Astrocyte (in vitro differentiated cells and primary cell): ENCODE data around the gene PITPNM2. TPM values are rescaled to one million over a fixed set of nuclear protein-coding genes. Genes with fewer than 3 reads are reported as not detected.
A peak's percentile ranks its signal among the peaks of the same experiment; 100 is the strongest.

ENCODE experiments used
- DNase-seq: peaks from one replicate; pipeline ENCODE4 v3.0.0-alpha.2; 2010; ENCODE audit warnings: low read depth
- FAIRE-seq: peaks from 2 replicates; lab custom pipeline; 2011; peaks lifted over from hg19 to GRCh38; lab: Jason Lieb, UNC
- H2AFZ ChIP-seq: 2 replicates; pipeline ENCODE4 v1.6.0; 2012; ENCODE audit warnings: low read depth, low read length, inconsistent platforms
- H3K27ac ChIP-seq: 2 replicates; pipeline ENCODE4 v1.5.1; 2011; ENCODE audit warnings: low read depth, low read length, inconsistent platforms
- H3K27me3 ChIP-seq: 2 replicates; pipeline ENCODE4 v1.6.0; 2011; ENCODE audit warnings: low read length, inconsistent platforms; ENCODE audit not compliant: insufficient read depth
- H3K36me3 ChIP-seq: 2 replicates; pipeline ENCODE4 v1.5.1; 2011; ENCODE audit warnings: low read length, inconsistent platforms; ENCODE audit not compliant: insufficient read depth
- H3K4me1 ChIP-seq: 2 replicates; pipeline ENCODE4 v1.5.1; 2011; ENCODE audit warnings: low read length, inconsistent platforms; ENCODE audit not compliant: insufficient read depth
- H3K4me2 ChIP-seq: 2 replicates; pipeline ENCODE4 v1.6.0; 2012; ENCODE audit warnings: low read length, inconsistent platforms
- H3K4me3 ChIP-seq: 2 replicates; pipeline ENCODE4 v1.5.1; 2011; ENCODE audit warnings: low read depth, mild to moderate bottlenecking, low read length, inconsistent platforms; ENCODE audit not compliant: insufficient read depth
- H3K79me2 ChIP-seq: 2 replicates; pipeline ENCODE4 v1.6.0; 2012; ENCODE audit warnings: mild to moderate bottlenecking, low read length, inconsistent platforms; ENCODE audit not compliant: insufficient read depth
- H3K9ac ChIP-seq: 2 replicates; pipeline ENCODE4 v1.6.0; 2012; ENCODE audit warnings: mild to moderate bottlenecking, low read length, inconsistent platforms
- H3K9me3 ChIP-seq: 2 replicates; pipeline ENCODE4 v1.5.1; 2012; ENCODE audit warnings: low read depth, mild to moderate bottlenecking, low read length, inconsistent platforms; ENCODE audit not compliant: insufficient read depth
- H4K20me1 ChIP-seq: 2 replicates; pipeline ENCODE4 v1.6.0; 2012; ENCODE audit warnings: low read length, inconsistent platforms; ENCODE audit not compliant: insufficient read depth
- H3K27ac Mint-ChIP-seq: one replicate; pipeline ENCODE4 v1.8.0; 2021; ENCODE audit warnings: mild to moderate bottlenecking, mixed read lengths; ENCODE audit not compliant: unreplicated experiment
- H3K27me3 Mint-ChIP-seq: one replicate; pipeline ENCODE4 v1.8.0; 2021; ENCODE audit warnings: low read depth, mixed read lengths; ENCODE audit not compliant: unreplicated experiment
- H3K36me3 Mint-ChIP-seq: one replicate; pipeline ENCODE4 v1.8.0; 2021; ENCODE audit warnings: low read depth, mixed read lengths; ENCODE audit not compliant: unreplicated experiment
- H3K4me1 Mint-ChIP-seq: one replicate; pipeline ENCODE4 v1.8.0; 2021; ENCODE audit warnings: low read depth, mixed read lengths; ENCODE audit not compliant: unreplicated experiment
- H3K4me3 Mint-ChIP-seq: one replicate; pipeline ENCODE4 v1.8.0; 2021; ENCODE audit warnings: mild to moderate bottlenecking, moderate library complexity, mixed read lengths; ENCODE audit not compliant: unreplicated experiment
- H3K9me3 Mint-ChIP-seq: one replicate; pipeline ENCODE4 v1.8.0; 2021; ENCODE audit warnings: mild to moderate bottlenecking, mixed read lengths; ENCODE audit not compliant: unreplicated experiment
- CTCF ChIP-seq: IDR thresholded peaks from 2 replicates; pipeline ENCODE4 v1.5.1; 2011; ENCODE audit warnings: low read depth, mild to moderate bottlenecking, inconsistent platforms, low read length, moderate library complexity; ENCODE audit not compliant: insufficient read depth
- EZH2 ChIP-seq: IDR thresholded peaks from 2 replicates; pipeline ENCODE4 v1.6.1; 2012; ENCODE audit warnings: mild to moderate bottlenecking, low read length, inconsistent platforms; ENCODE audit not compliant: insufficient read depth
- total RNA-seq: library from RNA; stranded (reverse); gene quantifications from 2 replicates; pipeline ENCODE4 v1.2.1, GENCODE V29; 2021

Gene PITPNM2
- total RNA-seq, 1 donor from 2014 or later: 13.2 TPM

DNA sequence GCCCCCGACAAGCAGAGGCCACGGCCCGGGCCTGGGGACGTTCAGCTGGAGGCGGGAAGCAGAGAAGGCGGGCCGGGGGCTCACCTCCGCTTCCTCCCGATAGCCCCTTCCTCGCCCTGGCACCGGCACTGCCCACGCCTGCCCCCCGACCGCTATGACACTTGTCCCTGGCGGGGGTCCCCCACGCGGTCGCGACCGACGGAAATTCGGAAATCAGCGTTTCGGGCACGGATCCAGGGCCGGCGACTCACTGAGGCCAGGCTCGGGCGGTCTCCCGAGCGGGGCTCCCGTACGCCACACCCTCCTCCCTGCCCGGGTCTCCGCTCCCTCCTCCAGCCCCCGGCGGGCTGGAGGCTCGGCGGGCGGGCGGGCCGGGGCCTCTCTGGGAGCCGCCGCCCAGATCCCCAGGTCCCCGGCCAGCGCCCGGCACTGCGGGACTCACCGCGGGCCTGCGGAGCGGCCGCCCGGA, 581 bp downstream of the PITPNM2 start:
- Histone ChIP-seq H3K4me3 (peak overlapping the region; percentile 55), H3K79me2 (peaks cover 12% of the 10 kb centered on the region), H3K4me1 (peaks cover 16% of the 10 kb centered on the region), H3K27ac (no peak overlapping the region), H3K36me3 (no peaks in the 10 kb centered on the region), H4K20me1 (peaks cover 15% of the 10 kb centered on the region), H3K4me2 (peak overlapping the region; percentile 89), H3K27me3 (no peaks in the 10 kb centered on the region), H3K9ac (peak overlapping the region; percentile 68), H2AFZ (peak overlapping the region; percentile 67), H3K9me3 (no peaks in the 10 kb centered on the region)
- Mint-ChIP-seq H3K27me3 (peaks cover 2% of the 10 kb centered on the region), H3K9me3 (no peaks in the 10 kb centered on the region), H3K4me1 (peaks cover 11% of the 10 kb centered on the region), H3K27ac (no peak overlapping the region), H3K4me3 (peak overlapping the region; percentile 89), H3K36me3 (peaks cover 9% of the 10 kb centered on the region)
- DNase-seq: no peak
- TF ChIP-seq CTCF (no peak), EZH2 (no peak)
- no peak for FAIRE-seq

DNA sequence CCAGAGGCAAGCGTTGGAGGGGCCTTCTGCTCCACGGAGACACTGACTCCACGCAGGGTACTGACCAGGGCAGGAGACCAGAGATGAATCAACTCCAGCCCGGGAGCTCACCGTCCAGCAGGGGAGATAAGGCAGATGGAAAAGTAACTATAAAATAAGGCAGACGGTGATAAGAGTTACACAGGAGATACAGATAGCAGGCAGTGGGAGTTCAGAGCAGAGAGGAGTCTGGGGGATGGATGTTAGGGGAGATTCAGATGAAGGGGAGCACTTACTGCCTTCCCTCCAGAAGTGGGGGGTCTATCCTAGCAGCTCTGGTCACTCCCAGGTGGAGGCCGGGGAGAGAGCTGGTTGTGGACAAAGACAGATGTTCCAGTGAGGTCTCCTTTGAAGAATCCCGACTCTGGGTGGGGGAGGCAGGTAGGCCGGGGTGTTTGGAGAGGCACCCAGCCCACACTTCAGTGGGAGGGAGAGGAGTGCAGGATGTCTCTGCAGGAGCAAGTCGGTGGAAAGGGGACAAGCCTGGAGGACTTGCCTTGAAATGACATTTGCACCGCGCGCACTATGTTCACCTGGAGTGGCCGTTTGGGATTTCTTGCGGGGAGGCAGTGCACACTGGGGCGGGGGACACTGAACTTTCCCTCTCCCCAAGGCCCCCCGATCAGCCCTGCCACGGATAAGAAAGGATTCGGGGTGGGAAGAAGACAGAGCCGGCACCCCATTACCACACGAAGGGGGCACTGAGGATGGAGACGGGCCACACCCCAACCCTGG, 1.2 kb downstream of the PITPNM2 start:
- H3K9me3 Mint-ChIP-seq: no peaks in the 10 kb centered on the region
- Histone ChIP-seq H2AFZ (peak overlapping the region; percentile 67), H3K4me2 (peak overlapping the region; percentile 89), H3K79me2 (peaks cover 17% of the 10 kb centered on the region), H3K27me3 (no peaks in the 10 kb centered on the region), H3K4me1 (peaks cover 16% of the 10 kb centered on the region), H3K27ac (no peak overlapping the region), H3K4me3 (peak overlapping the region; percentile 55), H3K9me3 (no peaks in the 10 kb centered on the region), H4K20me1 (peaks cover 15% of the 10 kb centered on the region), H3K9ac (peak overlapping the region; percentile 68), H3K36me3 (no peaks in the 10 kb centered on the region)
- H3K36me3 Mint-ChIP-seq: peaks cover 11% of the 10 kb centered on the region
- FAIRE-seq: no peak
- no peak for TF ChIP-seq CTCF
- no peak for TF ChIP-seq EZH2
- H3K27me3 Mint-ChIP-seq: peaks cover 2% of the 10 kb centered on the region
- no peak for DNase-seq
- H3K4me1 Mint-ChIP-seq: peaks cover 11% of the 10 kb centered on the region
- H3K27ac Mint-ChIP-seq: peak overlapping the region; percentile 87
- H3K4me3 Mint-ChIP-seq: peak overlapping the region; percentile 89

DNA sequence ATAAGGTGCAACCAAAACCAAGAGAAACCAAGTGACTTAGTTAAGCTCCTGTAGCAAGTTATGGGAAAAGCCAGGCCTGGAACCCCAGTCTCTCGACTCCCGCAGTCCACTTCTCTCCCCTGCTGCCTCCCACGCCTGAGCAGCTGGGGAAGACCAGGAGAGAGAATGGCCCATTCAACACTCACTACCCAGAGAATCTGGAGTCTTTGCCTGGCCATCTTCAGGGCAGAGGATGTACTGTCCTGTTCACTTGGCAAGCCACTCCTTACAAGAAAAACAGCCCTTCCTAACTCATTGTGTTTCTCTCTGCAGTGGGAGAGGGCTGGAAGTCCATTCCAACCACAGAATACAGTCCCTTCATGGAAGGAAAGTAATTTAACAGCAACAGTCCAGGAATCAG, 1.8 kb downstream of the PITPNM2 start:
- peaks cover 2% of the 10 kb centered on the region for H3K27me3 Mint-ChIP-seq
- Histone ChIP-seq H3K27me3 (no peaks in the 10 kb centered on the region), H2AFZ (no peak overlapping the region), H3K79me2 (peaks cover 17% of the 10 kb centered on the region), H3K36me3 (no peaks in the 10 kb centered on the region), H3K9me3 (no peaks in the 10 kb centered on the region), H3K4me3 (no peak overlapping the region), H3K4me2 (peak overlapping the region; percentile 89), H3K27ac (no peak overlapping the region), H3K9ac (no peak overlapping the region), H3K4me1 (peaks cover 18% of the 10 kb centered on the region), H4K20me1 (peaks cover 15% of the 10 kb centered on the region)
- no peaks in the 10 kb centered on the region for H3K9me3 Mint-ChIP-seq
- H3K36me3 Mint-ChIP-seq: peaks cover 11% of the 10 kb centered on the region
- H3K4me3 Mint-ChIP-seq: peak overlapping the region; percentile 89
- no peak for DNase-seq
- no peak for FAIRE-seq
- TF ChIP-seq EZH2 (no peak), CTCF (no peak)
- H3K4me1 Mint-ChIP-seq: peaks cover 13% of the 10 kb centered on the region
- peak overlapping the region; percentile 87 for H3K27ac Mint-ChIP-seq
